GM19193 (cell line): ENCODE data around the gene DSG1.

Experiments
- POLR2A ChIP-seq: IDR thresholded peaks from 4 replicates; pipeline ENCODE4 v1.6.1; 2011; ENCODE audit not compliant: insufficient read depth, insufficient read length; ENCODE audit errors: extremely low read depth

The DSG1 gene

DNA sequence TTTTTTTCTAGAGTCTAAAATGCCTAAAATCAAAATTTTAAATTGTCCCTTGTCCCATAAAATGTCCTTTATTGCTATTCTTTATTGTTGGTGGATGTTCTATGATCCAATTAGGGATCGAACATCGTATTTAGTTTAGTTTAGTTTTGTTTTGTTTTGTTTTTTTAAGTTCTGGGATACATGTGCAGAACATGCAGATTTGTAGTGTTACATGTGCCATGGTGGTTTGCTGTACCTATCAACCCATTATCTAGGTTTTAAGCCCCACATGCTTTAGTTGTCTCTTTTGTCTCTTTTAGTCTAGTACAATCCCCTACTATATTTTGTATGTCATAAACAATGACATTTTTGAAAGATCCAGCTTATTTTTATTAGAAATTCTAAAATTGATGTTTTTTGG, 8.8 kb upstream of the DSG1 start:
- no peak for TF ChIP-seq POLR2A

DNA sequence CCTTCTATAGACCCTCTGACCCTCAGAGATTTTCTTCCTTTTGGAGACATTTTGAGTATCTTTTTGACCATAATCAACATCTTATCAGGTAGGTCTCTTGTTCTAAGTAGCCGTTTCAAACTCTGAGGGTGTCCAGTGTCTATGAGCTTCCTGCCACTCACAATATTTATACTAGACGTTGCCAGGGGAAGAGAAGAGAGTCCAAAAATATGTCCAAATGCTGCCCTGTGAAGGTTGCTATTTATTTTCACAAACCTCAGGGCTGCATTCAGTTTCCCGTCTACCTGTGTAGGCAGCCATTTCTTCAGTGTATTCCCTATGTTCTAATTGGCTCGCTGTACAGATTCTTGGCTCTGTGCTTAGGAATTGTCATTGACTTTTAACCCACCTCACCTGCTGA, 986 bp upstream of the DSG1 start:
- no peak for TF ChIP-seq POLR2A

DNA sequence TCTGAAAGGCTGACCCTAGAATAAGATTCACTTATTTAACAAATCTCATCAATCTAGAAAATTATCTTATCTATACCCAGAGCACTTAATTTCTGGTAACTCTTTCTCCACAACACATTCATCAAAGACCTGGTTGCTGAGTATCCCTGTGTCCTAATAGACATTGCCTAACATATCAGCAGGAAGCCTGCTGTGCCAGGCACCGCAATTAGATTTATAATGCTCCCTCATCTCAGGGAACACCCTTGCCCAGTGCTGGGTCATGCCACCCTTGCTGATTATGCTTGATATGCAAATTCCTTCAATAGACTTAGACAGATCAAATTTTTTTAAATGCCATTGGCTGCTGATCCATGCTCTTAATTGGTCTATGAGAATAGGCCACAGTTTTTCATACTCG, 3.8 kb downstream of the DSG1 start:
- TF ChIP-seq POLR2A = no peak

DNA sequence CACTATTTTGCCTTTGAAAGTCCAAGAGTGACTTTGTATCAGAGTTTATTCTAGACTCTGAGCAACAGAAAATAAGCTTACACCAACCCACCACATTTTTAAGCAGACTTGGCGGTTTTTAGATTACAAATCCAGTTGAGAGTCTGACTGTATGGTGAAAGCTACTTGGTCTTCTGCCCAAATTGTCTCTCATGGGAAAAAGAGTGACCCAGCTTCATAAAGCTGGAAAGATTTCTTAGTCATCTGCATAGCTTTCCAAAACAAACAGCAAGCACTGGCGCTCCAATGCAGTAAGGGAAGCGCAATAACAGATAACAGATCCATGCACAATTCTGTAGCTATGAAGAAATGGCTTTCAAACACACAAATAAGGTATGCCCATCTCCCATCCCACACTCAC, 7.1 kb downstream of the DSG1 start:
- TF ChIP-seq POLR2A = no peak

DNA sequence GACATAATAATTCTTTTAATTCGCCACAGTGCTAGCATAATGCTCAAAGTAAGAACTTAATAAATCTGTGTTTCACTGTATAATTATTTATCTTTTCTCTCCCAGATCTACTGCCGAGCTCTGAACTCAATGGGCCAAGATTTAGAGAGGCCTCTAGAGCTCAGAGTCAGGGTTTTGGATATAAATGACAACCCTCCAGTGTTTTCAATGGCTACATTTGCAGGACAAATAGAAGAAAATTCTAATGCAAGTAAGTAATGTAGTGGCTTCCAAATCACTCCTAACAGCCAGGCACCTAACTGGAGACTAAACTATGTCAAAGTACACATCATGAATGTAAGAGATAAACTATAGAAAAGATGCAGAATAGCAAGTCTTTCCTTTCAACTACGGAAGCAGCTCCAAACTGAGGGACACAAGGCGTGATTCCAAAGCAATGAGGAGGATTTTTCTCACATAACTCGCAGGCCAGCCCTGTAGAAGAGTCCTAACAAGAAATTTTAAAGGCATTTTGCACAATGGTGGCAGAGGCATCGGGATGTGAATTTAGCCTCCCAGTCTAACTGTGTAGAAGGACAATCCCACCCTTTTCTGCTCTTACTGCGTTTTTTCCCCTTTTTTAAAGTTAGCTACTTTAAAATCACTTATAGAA, 12.0 kb downstream of the DSG1 start:
- no peak for TF ChIP-seq POLR2A

DNA sequence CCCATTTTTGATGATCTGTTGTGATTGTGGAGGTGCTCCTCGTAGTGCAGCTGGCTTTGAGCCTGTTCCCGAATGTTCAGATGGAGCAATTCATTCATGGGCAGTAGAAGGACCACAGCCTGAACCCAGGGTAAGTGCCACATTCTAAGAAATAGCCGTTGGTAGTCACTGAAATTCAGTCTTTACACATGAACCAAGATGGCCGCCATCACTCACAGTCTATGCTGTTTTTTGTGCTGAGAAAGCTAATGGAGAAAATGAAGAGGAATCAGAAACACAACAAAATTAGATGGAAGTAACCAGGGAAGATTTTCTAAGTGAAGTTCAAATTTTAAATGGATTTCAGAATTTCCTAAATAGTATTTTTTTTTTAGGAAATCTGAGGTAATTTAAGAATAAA, 25.5 kb downstream of the DSG1 start:
- no peak for TF ChIP-seq POLR2A

DNA sequence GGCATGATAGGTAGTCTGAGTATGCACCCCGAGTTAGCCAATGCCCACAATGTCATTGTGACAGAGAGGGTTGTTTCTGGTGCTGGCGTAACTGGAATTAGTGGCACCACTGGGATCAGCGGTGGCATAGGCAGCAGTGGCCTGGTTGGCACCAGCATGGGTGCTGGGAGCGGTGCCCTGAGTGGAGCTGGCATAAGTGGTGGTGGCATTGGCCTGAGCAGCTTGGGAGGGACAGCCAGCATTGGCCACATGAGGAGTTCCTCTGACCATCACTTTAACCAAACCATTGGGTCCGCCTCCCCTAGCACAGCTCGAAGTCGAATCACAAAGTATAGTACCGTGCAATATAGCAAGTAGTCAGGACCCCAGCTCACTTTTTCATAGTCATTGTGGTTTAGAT, 37.0 kb downstream of the DSG1 start:
- TF ChIP-seq POLR2A = no peak

DNA sequence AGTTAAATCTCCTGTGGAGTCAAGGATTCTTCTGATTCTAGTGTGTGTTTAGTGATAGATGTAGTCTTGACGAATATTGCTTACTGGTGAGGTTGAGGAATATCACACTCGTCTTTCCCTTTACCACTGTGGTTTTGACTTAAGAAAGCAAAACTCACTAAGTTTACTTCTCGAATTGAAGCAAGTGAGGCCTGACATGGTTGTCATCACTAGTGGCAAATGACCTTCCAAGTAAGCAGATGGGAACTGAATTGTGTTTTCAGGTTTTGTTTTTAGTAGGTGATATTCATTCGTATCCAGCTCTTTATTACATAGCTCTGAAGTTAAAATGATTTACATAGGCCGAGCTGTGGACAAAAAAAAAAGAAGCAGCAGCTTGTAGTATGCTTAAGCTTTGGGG, 38.1 kb downstream of the DSG1 start:
- TF ChIP-seq POLR2A = no peak

DNA sequence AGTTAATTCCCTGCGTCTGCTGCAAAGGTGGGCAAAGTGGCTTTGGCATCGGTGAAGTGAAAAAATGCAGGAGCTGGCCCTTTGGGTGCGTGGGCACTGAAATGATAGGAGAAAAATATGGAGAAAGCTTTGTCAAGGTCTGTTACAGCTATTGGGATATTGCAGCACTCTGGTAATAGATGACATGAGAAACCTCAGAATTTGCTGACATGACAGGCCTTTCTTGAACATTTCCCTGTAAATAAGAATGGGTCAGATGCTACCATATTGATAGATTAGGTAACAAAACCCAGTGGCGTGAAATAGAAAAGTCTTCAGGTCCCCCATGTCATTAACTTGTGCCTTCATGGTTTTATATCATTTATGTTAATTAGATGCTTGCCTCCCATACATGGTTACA, 46.2 kb downstream of the DSG1 start:
- no peak for TF ChIP-seq POLR2A

DNA sequence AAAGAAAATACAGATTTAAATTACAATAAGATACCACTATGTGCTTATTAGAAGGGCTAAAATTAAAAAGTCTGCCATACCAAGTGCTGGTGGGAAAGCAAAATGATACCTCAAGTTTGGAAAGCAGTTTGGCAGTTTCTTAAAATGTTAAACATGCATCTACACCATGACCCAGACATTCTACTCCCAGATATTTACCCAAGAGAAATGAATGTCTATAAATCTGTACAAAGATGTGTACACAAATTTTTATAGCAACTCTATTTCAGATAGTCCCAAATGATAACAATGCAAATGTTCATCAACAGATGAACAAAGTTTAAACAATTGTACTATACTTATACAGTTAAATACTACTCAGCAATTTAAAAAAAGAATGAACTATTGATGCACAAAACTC, 51.5 kb downstream of the DSG1 start:
- TF ChIP-seq POLR2A = no peak

DNA sequence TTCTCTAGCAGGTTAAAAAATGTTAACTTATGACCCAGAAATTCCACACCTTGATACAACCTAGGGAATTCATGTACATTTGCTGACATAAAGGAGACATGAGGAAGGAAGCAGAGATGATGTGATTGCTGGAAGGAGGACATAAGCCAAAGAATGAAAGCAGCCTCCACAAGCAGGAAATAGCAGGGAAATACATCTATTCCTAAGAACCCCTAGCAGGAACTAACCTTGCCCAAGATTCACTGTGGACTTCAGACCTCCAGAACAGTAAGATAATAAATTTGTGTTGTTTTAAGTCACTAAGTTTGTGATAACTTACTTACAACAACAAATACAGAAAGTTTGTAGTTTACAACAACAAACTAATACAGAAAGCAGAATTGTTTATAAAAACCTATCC, 54.0 kb downstream of the DSG1 start:
- TF ChIP-seq POLR2A = no peak

DNA sequence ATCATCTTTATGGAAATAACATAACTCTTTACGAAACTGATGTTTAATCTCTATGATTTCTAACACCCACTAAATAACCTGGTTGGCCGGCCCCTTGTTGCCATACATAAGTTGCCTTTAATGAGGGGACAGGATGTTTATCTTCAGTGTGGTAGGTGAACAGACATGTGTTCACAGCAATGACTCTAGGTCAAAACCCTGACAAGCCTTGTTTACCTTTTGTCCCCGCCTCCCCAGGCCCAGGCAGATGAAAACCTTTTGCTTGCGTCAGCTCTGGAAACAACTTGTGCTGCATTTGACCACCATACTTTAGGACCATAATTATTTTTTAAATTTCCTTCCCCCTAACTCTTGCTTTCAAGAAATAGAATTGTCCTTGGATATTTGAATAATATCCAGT, 55.7 kb downstream of the DSG1 start:
- no peak for TF ChIP-seq POLR2A

DNA sequence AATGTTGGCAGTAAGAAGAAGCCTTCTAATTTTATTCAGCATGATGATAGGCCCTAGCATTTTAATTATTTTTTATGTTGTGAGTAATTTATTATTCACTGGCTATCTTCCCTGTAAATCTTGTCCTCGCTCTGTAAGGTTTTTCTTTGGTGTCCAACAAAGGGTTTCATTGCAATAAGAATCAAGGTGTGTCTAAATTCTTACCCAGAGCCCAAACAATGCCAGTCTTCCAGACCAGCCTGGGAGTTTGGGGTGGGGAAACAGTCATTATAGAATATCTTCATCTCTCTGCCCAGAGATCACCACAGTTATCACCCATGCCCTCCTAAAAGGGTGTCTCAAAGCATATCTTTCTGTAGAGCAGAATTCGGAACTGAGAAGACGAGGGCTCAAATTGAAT, 58.5 kb downstream of the DSG1 start, which contains the start of gene DSG4:
Gene DSG4 (plus strand): TSS at position 301 of the 400 bp plus-strand sequence. CDS start 135 bp downstream, outside the sequence.
- no peak for TF ChIP-seq POLR2A

DNA sequence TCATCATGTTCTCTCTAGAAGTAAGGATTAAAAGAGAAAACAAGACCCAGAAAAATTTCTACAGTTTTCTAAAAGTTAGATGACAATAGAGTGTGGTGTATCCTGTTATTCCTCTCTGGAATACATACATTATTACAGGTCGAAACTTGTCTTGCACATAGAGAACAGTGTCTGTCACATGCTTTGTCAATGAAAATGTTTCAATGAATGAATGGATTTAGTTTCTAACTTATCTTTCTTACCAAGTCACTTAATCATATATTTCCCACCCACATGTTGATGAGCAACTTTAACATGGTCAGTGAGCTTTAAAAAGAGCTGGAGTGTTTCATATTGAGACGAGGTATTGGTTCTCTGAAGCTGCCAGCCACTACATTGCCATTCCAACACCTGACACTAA, 63.0 kb downstream of the DSG1 start:
- no peak for TF ChIP-seq POLR2A

DNA sequence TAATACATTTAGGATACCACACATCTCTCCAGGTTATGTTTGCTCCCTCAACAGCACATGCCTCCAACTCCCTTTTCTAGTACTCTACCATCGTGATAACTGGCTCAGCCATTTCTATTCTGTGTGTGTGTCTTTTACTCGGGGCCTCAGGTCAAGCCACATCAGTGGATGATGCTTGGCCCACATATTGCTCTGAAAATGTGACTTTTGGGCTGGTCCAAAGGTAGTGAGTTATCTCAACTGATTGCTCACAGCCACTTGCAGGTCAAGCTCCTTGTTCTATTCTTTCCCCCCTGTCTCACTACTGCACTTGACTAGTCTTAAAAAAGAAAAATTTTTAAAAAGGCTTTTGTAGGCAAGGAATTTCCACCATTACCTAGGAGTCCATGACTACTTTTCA, 64.1 kb downstream of the DSG1 start:
- TF ChIP-seq POLR2A = no peak

DNA sequence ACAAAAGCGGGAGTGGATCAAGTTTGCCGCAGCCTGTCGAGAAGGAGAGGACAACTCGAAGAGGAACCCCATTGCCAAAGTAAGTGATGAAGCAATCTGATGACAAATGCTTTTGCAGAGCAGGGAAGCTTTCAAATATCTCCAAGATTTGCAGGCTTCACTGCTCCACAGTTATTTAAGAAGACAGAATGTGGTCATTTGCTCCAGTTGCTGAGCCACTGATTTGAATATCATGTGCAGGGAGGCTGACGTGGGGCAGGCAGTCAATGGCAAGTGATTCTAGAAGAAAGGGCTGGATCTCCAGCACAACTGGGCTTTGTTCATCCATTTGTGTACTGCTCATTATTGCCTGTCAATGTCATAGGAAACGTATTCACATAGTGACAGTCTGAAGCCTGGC, 68.8 kb downstream of the DSG1 start:
- TF ChIP-seq POLR2A = no peak

DNA sequence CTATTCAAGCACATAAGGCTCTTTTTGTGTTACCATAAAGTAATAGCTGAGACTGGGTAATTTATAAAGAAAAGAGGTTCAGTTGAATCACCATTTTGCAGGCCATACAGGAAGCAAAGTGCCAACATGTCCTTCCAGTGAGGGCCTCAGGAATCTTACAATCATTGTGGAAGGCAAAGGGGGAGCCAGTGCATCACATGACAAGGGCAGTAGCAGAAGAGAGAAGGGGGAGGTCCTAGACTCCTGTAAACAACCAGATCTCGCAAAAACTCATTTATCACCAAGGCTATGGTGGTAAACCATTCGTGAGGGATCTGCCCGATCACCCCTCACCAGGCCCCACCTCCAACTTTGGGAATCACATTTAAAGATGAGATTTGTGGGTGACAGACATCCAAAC, 75.3 kb downstream of the DSG1 start:
- TF ChIP-seq POLR2A = no peak
